ENCODE data around the gene GARIN6.

The GARIN6 gene

DNA sequence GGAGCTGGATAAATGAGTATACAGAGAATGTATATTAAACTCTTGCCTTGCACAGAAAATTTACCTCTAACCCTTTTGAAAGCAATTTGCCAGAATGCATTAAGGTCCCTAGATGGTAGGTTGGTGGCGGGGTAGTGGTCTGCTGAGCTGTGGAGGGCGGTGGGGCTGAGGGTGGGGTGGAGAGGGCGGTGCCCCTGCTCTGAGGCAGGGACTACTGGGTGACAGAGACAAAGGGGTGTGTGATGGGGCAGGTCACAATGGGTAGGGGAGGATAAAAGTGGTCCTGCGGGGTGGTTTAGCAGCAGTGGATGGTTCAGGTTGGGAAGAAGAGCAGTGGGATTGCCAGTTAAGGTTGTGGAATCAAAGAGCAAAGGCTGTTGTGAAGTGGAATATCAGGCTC is at the start of gene GARIN6:
Gene GARIN6 (plus strand): TSS at position 301 of the 400 bp plus-strand sequence. CDS start 422 bp downstream, outside the sequence.
- DNase-seq (ENCODE audit: low read depth in 2 of 2): no peak
- H3K4me3 ChIP-seq (replicated peaks in 1 of 2; ENCODE audit: low read depth in 2 of 2, low read length in 2 of 2): no peak within 1 kb of the TSS
- TF ChIP-seq, protein P1, sequence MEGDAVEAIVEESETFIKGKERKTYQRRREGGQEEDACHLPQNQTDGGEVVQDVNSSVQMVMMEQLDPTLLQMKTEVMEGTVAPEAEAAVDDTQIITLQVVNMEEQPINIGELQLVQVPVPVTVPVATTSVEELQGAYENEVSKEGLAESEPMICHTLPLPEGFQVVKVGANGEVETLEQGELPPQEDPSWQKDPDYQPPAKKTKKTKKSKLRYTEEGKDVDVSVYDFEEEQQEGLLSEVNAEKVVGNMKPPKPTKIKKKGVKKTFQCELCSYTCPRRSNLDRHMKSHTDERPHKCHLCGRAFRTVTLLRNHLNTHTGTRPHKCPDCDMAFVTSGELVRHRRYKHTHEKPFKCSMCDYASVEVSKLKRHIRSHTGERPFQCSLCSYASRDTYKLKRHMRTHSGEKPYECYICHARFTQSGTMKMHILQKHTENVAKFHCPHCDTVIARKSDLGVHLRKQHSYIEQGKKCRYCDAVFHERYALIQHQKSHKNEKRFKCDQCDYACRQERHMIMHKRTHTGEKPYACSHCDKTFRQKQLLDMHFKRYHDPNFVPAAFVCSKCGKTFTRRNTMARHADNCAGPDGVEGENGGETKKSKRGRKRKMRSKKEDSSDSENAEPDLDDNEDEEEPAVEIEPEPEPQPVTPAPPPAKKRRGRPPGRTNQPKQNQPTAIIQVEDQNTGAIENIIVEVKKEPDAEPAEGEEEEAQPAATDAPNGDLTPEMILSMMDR (IDR thresholded peaks at IDR 0.05; ENCODE audit: low read depth, low read length): no peak

GRCh38 chr12:99598785-99599184 is 48.8 kb upstream of the GARIN6 start:
- H3K4me3 ChIP-seq (replicated peaks in 1 of 2; ENCODE audit: low read depth in 2 of 2, low read length in 2 of 2): no peak overlapping the region
- TF ChIP-seq, protein P1 (IDR thresholded peaks at IDR 0.05; ENCODE audit: low read depth, low read length): no peak
- DNase-seq (ENCODE audit: low read depth in 2 of 2): no peak

GRCh38 chr12:99600388-99600787 is 47.2 kb upstream of the GARIN6 start:
- DNase-seq (ENCODE audit: low read depth in 2 of 2): no peak
- H3K4me3 ChIP-seq (replicated peaks in 1 of 2; ENCODE audit: low read depth in 2 of 2, low read length in 2 of 2): no peak overlapping the region
- TF ChIP-seq, protein P1 (IDR thresholded peaks at IDR 0.05; ENCODE audit: low read depth, low read length): no peak

DNA sequence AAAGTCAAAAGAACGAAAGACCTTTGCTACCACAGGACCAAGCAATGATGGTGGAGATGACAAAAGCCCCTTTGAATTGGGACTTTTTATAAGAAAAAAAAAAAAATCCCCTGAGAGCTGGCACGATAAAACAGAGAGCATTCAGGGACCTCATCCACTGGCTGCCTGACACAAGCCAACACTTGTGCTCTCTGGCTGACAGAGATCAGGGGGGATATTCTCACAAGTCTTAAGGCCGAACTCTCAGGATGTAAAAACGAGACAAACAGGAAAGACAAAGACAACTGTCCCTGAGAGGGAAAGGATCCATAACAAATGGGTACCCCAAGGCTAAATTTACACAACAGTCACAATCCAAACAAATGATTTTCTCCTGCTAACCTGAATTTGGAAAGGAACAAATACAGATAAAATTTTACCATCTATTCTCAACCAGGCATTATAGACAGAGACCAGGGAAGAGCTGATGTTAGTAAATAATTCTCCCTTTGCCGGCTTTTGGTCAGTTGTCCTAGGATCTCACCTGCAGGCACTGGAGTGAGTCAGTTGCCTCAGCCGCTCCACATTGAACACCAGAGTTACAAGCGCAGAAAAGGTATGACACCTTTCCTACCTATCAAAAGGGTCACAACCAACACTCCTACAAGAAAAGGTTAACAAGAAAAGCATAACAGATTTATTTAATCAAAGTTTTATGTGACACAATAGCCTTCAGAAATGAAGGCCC is 37.9 kb upstream of the GARIN6 start:
- no peak for DNase-seq (ENCODE audit: low read depth in 2 of 2)
- H3K4me3 ChIP-seq (replicated peaks in 1 of 2; ENCODE audit: low read depth in 2 of 2, low read length in 2 of 2): no peak overlapping the region
- TF ChIP-seq, protein P1 (IDR thresholded peaks at IDR 0.05; ENCODE audit: low read depth, low read length): no peak

GRCh38 chr12:99611117-99611516 is 36.4 kb upstream of the GARIN6 start:
- TF ChIP-seq, protein P1 (IDR thresholded peaks at IDR 0.05; ENCODE audit: low read depth, low read length): no peak
- H3K4me3 ChIP-seq (replicated peaks in 1 of 2; ENCODE audit: low read depth in 2 of 2, low read length in 2 of 2): no peak overlapping the region
- DNase-seq (ENCODE audit: low read depth in 2 of 2): peak in 1 of 2 donors; percentile 1

DNA sequence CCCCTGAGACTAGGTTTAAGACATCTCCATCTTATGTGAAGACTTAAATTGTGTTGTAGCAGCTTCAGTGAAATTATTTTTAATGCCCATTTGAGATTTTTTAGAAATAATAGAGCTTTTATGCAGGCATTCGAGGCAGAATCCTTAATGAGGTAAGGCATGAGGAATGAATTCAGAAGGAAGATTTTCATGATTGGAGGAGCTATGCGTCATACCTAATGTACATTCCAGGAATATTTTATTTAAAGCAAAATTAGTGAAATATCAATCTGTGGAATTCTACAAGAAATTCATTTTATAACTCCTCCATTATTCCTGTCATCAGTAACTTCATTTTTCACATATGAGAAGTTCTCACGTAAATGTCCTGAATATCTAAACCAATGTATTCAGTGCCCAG is 36.0 kb upstream of the GARIN6 start:
- no peak overlapping the region for H3K4me3 ChIP-seq (replicated peaks in 1 of 2; ENCODE audit: low read depth in 2 of 2, low read length in 2 of 2)
- TF ChIP-seq, protein P1 (IDR thresholded peaks at IDR 0.05; ENCODE audit: low read depth, low read length): no peak
- no peak for DNase-seq (ENCODE audit: low read depth in 2 of 2)

DNA sequence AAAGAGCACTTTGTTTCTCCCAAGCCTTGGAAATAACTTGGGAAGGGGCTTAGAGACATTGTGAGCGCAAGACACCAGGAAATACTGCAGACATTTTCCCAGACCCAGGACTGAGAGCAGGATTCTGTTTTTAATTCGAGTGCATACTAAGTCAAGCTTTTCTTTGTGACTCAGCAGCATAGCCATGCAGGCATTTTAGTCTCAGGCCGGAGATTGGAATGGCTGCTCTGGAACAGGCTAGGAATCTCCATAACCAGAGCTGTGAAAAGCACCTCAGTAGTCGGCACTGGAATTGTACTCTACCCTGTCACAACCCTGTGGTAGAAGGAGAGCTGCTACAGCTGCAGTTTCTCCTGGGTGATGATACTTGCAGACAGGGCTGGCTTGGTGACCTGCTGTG is 28.9 kb upstream of the GARIN6 start:
- TF ChIP-seq, protein P1 (IDR thresholded peaks at IDR 0.05; ENCODE audit: low read depth, low read length): no peak
- no peak overlapping the region for H3K4me3 ChIP-seq (replicated peaks in 1 of 2; ENCODE audit: low read depth in 2 of 2, low read length in 2 of 2)
- DNase-seq (ENCODE audit: low read depth in 2 of 2): no peak
